Epithelial cell of proximal tubule (primary cell): Measurements from ENCODE around the gene MEF2C. TPM values are rescaled to one million over a fixed set of nuclear protein-coding genes. Genes with fewer than 3 reads are reported as not detected.

Experiments
- DNase-seq: peaks from one replicate; pipeline ENCODE4 v3.0.0-alpha.2; 2011; ENCODE audit warnings: low read depth
- H3K4me3 ChIP-seq: 2 replicates; pipeline ENCODE4 v1.5.1; 2011; ENCODE audit warnings: low read depth, mild to moderate bottlenecking, low read length
- total RNA-seq: library from RNA; depleted of rRNA; stranded (reverse); fragments of >200 nt; gene quantifications from 2 replicates; pipeline ENCODE4 v1.2.3, GENCODE V29; 2015
- TF ChIP-seq, protein P1 (sequence below): conservative IDR thresholded peaks from 2 replicates; pipeline ENCODE4 v1.5.1; 2012; ENCODE audit warnings: low read depth, mild to moderate bottlenecking, low read length

Gene MEF2C
- total RNA-seq, 1 donor from 2014 or later = 6.3 TPM

DNA sequence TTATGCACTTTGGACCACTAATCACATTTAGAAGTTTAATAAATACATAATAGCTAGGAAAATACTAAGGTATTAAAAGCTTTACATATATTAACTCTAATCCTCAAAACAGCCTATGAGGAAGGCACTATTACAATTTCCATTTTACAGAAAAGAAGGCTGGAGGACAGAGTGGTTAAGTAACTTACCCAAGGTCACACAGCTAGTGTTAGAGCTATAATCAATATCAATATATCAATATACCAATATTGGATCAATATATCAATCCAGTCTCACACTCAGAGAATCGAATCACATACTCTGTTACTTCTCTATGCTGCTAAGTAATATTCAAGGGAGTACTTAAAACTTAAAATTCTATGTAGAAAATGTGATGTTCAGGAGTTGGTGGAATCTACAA is 45.2 kb downstream of the MEF2C start:
- DNase-seq = no peak
- H3K4me3 ChIP-seq = no peak overlapping the region
- TF ChIP-seq, protein P1, sequence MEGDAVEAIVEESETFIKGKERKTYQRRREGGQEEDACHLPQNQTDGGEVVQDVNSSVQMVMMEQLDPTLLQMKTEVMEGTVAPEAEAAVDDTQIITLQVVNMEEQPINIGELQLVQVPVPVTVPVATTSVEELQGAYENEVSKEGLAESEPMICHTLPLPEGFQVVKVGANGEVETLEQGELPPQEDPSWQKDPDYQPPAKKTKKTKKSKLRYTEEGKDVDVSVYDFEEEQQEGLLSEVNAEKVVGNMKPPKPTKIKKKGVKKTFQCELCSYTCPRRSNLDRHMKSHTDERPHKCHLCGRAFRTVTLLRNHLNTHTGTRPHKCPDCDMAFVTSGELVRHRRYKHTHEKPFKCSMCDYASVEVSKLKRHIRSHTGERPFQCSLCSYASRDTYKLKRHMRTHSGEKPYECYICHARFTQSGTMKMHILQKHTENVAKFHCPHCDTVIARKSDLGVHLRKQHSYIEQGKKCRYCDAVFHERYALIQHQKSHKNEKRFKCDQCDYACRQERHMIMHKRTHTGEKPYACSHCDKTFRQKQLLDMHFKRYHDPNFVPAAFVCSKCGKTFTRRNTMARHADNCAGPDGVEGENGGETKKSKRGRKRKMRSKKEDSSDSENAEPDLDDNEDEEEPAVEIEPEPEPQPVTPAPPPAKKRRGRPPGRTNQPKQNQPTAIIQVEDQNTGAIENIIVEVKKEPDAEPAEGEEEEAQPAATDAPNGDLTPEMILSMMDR = no peak

DNA sequence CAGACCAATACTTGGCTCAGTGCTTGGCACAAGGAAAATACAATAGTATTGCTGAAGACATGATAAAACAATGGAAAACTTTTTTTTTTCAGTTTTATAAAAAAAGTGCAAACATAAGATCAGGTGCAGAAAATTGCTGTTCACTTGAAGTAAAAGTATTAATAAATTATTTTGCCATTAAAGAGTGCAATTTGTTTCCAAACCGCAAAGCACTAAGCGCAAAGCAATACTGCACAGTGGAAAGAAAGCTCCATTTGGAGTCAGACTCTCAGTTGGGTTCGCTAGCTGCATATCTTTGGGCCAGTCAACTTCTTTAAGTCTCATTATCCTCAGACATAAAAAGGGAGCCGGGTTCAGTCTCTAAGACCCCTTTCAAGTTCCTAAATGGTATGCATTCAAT is 45.8 kb downstream of the MEF2C start:
- no peak overlapping the region for H3K4me3 ChIP-seq
- TF ChIP-seq, protein P1 = no peak
- DNase-seq = no peak

DNA sequence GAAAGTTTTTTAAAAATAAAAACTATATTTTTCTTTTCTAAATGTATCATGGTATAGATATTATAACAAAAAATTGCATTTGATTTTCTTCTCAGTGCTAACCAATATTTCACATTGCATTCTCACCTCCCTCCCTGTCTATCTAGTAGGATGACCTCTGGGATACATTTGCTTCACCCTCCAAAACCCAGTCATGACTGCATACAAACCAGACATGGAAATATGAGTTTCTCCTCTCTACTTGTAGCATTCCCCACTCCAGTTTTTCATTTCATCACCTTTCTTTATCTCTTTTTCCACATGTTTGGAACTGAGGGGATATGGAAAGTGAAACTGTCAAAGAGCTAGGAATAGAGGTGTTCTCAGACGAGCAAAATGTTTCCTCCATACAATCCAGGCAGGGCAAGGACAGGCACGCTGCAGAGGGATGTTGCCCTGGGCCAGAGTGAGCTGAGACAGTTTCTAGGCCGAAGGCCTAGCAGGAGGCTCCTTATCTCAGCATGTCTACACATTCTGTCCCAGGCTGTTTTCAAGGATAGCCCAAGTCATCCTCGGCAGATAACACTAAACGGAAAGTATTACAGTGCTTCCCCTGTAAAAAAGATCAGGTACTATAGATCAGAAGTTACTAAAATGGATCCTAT is 46.7 kb downstream of the MEF2C start:
- TF ChIP-seq, protein P1 = no peak
- no peak for DNase-seq
- H3K4me3 ChIP-seq = no peak overlapping the region

DNA sequence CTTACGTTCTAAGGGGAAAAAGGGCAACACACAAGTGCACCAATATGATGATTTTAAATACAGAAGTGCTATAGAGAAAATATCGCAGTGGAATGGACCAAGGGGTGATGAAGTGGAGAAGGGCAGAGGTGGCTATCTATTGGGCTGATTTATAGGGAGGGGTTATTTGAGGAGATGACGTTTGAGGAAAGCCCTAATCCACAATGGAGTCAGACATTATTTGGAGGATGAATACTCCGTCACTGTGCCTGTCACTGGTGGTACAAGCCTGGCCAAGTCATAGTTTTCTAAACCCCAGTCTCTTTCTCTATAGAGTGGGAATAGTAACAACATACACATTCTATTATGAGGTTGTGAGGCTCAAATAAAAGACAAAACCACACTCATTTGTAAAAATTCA is 48.5 kb downstream of the MEF2C start:
- no peak for DNase-seq
- H3K4me3 ChIP-seq = no peak overlapping the region
- TF ChIP-seq, protein P1 = no peak

DNA sequence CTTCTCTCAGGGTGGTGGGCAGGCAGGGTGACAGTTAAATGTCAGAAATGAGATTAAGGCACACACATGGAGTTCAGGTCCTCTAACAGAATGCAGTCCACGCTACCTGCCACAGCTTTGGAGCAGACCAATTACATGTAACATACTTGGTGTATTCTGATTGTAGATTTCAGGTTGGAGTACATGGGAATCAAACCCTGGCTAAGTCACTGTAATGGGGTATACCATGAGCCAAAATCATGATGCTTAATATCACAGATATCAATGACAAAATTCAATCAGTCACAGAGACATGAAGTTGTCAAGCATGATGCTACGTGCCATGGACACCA is 48.9 kb downstream of the MEF2C start:
- no peak for DNase-seq
- H3K4me3 ChIP-seq = no peak overlapping the region
- TF ChIP-seq, protein P1 = no peak

DNA sequence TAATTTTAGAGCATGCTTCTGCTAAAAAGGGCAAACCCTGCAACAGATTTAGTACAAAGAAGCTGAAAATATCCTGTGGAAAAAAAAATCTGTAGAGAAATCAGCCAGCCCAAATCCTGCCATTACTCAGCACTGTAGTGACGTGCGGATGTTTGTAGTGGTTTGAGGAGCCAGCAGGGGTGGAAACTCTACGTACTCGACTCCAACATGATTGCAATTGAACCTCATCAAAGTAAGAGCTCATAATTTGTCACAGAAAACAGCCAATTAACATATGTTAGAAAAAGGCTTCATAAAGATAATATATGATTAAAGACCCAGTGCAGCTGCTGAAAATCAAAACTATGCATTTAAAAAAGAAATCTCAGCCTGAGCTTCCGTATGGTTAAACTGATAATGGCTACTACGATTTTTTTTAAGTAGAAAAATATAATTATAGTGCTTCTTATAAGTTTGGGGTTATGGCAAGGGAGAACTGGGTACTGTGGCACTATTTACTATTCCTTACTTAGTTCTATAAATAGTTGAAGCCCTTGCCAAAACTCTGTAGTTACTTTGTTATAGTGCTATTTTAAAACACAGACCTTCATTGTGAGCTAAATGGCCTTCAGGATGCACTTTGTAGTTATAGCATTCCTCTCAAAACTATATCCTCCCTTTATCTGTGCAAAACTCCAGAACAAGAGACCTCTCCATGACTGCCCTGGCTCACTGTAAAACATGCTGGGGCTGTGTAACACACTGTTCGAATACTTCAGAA is 49.4 kb downstream of the MEF2C start:
- H3K4me3 ChIP-seq = no peak overlapping the region
- TF ChIP-seq, protein P1 = no peak
- DNase-seq = no peak

DNA sequence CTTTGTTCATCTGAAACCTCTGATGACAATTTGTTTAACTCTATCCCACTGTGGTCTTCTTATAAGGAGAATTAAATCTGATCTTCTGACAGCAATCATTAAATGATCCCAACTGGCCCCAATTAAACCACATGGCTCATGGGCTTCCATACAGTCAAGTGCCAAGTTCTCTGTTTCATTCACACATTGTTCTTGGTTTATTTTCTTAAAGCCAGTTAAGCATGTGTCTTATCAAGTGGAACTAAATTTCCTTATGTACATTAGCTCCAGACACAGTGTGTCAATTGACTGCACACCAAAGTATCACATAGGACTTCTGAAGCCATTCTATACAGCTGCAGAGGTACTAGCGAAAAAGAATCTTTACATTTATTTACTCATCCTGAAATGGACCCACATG is 51.2 kb downstream of the MEF2C start:
- TF ChIP-seq, protein P1 = no peak
- H3K4me3 ChIP-seq = no peak overlapping the region
- DNase-seq = no peak
